GM15510 (cell line): Measurements from ENCODE around the gene ILK.

ENCODE experiments used
- POLR2A ChIP-seq: IDR thresholded peaks from 3 replicates; pipeline ENCODE4 v1.6.1; 2011; ENCODE audit warnings: borderline replicate concordance; ENCODE audit not compliant: insufficient read length; ENCODE audit errors: extremely low read depth

The ILK gene

DNA sequence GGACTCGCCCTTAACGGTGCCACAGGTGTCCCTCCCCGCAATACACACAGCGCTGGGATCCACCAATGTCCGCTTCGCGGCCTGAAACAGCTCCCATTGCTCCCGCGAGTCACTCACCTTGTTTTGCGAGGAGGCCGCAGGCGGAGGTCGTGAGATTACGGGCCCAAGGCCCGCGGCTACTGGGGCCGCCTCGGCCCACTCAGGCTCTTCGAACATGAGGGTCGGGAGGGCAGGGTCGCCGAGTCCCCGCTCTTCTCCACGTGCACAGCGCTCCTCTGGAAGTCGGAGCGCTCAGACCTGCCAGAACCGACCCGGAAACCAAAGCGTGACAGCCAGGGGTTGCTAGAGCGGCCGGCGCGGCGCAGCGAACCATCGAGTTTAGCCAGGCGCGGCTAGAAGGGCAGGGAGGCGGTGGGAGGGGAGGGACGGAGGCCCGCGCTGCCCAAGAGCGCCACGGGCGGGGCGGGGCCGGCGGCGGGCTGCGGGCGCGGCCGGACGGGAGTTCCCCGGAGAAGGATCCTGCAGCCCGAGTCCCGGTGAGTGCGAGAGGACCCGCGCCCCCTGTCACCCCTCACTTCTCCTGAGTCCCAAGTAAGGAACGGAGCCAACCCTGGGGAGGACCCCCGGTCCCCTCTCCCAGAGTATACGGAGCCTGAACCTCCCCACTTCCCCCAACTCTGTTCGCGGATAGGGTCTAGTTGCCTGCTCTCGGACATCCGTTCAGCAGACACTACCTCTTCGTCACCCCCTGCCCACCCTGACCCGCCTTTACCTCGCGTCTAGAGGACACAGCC lies at the start of gene ILK, which contains the start of gene RRP8:
TSS of gene ILK (plus strand) at position 488 of the 794 bp plus-strand sequence. CDS start 498 bp downstream, outside the sequence.
TSS of gene RRP8 (minus strand) at position 330 of the 794 bp plus-strand sequence. CDS start at position 216, 114 bp downstream.
- TF ChIP-seq POLR2A: peak; percentile 81

GRCh38 chr11:6554828-6555706 lies 48.5 kb upstream of the ILK start:
- no peak for TF ChIP-seq POLR2A

- TF ChIP-seq POLR2A: no peak
These were observed 47.2 kb upstream of the ILK start for GRCh38 chr11:6556139-6556949.

GRCh38 chr11:6557063-6557462 lies 46.5 kb upstream of the ILK start:
- no peak for TF ChIP-seq POLR2A

DNA sequence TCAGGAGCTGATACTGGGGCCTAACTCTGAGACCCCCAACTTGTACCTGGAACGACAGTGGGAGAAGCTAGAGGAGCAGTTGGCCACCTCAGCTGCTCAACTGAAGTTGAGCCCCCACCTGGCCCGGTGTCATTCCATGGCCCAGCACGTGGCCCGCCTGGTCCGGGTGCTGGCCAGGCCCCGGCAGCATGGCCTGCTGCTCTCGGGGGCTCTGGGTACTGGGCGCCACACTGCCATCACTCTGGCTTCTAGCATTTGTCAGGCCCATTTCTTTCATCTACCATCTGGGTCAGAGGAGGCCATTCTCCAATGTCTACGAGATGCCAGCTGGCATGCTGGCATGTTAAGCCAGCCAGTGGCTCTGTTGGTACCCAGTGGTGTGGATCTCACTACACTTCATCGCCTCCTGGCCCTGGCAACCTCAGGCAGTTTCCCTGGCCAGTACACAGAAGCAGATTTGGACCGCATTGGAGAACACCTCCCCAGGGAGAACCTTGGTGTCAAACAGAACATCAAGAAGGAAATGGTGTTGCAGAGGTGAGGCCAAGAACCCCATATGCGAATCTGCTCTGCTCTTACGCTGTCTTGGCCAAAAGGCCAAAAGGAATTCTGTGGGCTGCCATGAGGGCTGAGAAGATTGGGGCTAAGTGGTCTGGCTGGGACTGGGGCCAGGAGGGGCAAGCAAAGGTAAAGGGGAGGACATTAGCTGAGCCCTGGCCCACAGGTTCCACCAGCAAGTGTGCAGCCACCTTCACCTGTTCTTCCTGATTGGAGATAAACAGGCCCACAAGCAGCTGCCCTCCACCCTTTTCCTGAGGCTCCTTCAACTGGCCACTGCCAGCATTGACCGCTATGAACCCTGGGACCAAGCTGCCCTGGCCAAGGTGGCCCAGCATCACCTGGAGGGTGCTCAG lies 45.6 kb upstream of the ILK start:
- TF ChIP-seq POLR2A: no peak

- TF ChIP-seq POLR2A: no peak
These were observed 44.2 kb upstream of the ILK start for GRCh38 chr11:6559369-6559768.

DNA sequence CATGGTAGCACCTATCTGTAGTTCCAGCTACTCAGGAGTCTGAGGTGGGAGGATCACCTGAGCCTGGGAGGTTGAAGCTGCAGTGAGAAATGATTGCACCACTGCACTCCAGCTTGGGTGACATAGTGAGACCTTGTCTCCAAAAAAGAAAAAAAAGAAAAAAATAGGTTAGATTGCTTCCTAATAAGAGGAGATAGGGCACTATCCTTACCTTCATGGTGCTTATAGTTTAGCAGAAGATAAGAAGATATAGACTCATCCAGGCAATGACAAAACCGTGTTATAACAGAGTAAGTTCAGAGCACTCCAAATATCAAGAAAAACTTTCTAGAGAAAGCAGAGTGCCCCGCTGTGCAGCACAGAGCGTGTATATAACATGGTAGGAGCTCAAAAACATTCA lies 42.3 kb upstream of the ILK start:
- TF ChIP-seq POLR2A: no peak

DNA sequence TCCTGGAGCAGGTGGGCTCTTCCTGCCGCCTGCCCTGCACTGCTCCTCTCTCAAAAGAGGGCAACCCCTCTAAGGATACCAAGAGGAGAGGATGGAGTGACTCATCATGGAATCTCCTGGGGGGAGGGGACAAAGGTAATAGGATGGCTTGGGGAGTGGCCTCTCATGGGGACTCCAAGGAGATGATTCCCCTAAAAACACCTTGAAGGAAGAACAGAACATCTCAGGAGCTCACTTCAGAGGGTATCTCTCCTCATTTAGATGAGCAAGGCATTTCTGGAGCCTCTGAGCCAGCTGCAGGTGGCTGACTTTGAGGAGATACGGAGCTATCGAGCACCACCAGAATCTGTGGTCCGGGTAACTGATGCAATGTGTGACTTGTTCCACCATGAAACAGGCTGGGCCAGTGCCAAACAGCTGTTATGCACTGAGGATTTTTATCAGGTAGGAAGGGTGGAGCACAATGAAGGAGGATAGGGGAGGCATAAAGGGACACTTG lies 40.4 kb upstream of the ILK start:
- TF ChIP-seq POLR2A: no peak

GRCh38 chr11:6563667-6564066 lies 39.9 kb upstream of the ILK start:
- TF ChIP-seq POLR2A: no peak

DNA sequence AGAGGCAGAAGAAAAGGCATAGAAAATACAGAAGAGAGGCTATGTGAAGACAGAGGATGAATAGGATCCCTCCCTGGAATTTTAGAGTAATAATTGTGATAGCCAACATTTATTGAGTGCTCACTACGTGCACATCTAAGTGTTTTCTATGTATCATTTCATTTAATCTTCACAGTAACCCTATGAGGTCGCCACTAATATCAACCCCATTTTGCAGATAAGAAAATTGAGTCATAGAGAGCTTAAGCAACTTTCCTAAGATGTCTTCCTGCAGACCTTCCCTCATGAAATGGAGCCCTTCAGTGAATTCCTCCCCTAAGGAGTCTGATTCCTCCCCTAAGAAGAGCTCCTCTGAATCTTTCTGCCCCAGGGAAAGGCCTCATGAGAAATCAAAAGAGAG lies 38.2 kb upstream of the ILK start:
- TF ChIP-seq POLR2A: no peak

DNA sequence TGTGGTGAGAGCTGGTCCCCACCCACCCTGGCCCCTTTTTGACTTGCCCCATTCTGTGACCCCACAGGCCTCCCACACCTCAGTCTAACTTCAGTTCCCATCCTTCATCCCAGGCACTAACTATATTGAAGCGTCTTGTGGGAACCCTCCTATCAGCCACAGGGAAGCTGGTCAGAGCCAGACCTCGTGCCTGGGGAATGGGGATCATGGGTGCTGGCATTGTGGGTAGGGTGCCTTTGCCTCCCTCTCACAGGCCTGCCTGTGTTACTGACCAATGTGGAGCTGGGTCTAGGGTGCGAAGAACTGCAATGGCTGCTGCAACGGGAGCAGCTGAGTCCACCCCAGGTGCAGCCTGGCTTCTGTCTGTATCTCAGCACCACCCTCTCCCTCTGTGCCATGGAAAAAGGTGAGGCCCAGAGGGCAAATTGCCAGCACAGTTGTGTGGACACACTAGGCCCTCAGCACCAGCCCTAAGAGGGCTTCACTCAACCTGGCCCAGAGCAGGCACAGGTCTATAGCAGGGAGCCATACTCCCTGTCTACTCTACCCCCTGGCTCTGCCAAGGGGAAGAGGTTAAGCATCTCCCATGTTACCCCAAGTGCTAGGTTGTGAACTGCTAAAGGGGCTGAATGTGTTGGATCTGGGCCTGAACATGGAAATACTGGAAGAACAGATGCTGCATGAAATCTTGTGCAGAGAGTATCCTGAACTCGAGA lies 37.4 kb upstream of the ILK start:
- no peak for TF ChIP-seq POLR2A

DNA sequence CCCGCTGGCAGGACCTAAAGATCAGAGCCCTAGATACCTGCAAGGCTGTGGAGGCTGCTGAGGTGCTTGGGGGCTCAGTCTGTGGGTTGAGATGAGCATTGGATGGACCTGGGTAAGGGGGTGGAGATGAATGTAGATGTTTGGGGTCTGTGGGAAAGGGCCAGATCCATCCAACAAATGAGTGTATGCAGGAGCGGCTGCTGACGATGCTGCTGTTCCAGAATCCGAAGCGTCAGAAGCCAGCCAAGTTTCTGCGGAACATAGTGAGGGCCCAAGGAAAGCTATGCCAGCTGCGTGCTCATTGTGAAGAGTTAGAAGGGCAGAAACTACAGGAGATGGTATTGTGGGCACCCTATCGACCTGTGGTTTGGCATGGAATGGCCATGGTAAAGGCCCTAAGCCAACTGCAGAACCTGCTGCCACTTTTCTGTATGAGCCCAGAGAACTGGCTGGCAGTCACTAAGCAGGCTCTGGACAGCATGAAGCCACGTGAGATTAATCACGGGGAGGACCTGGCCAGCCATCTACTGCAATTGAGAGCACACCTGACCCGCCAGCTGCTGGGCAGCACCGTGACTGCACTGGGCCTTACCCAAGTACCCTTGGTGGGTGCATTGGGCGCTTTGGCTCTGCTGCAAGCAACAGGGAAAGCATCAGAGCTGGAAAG lies 36.7 kb upstream of the ILK start:
- TF ChIP-seq POLR2A: no peak
